HG02678 (cell line): ENCODE measurements around the gene ZNF583.

Experiments used
- ATAC-seq: cut with Tn5 transposase; IDR thresholded peaks from one replicate; pipeline ENCODE4 v1.9.1; 2021; ENCODE audit warnings: mild to moderate bottlenecking, moderate library complexity; ENCODE audit not compliant: unreplicated experiment

Gene ZNF583

GRCh38 chr19:56441206-56441792 lies 37.2 kb downstream of the ZNF583 start:
- no peak for ATAC-seq

- no peak for ATAC-seq
Measured at GRCh38 chr19:56474308-56474707, 70.2 kb downstream of the ZNF583 start.

GRCh38 chr19:56476093-56476492 lies 72.0 kb downstream of the ZNF583 start:
- ATAC-seq = no peak
